Measurements from ENCODE around the gene SCN5A. TPM values are rescaled to one million over a fixed set of nuclear protein-coding genes. Genes with fewer than 3 reads are reported as not detected.

SCN5A gene
- total and polyA plus RNA-seq, 7 donors: under 0.01 to 1.9 (median 0.51) TPM

DNA sequence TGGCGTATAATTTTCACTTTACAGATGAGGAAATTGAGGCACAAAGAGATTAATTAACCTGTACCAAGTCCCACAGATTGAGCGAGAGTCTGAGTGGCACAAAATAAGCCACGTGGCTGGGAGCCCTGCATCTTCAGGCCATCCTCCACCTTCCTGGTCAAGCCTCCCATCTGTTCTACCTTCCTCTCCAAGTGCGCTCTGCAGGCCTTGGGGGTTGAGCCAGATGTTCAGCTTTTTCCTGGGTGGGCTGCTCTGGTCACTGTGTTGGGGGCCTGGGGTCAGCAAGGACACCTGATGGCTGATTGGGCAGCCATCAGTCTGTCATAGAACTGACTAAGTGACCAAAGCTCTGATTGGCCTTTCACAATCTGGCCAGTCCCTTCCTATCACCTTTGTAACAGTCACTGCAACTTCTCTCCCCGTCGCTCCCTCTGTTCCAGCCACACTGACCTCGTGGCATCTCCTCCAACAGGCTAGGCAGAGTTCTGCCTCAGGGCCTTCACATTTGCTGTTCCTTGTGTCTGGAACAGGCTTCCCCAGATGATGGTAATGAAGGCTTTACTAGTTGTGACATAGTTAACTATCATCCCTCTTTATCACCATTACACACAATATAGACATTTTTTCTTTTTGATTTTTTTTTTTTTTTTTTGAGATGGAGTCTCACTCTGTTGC lies 46.8 kb downstream of the SCN5A start:
- 80 to 90% methylated on average over 7 of the region's 7 CpGs for WGBS, 2 donors
- Histone ChIP-seq H3K36me3 (no peaks in the 10 kb centered on the region), H3K4me1 (no peaks in the 10 kb centered on the region), H3K4me3 (no peak overlapping the region), H3K27me3 (no peaks in the 10 kb centered on the region), H3K9me3 (no peaks in the 10 kb centered on the region), H3K27ac (no peak overlapping the region)
- TF ChIP-seq EP300 (IDR thresholded peaks at IDR 0.05): no peak
- TF ChIP-seq POLR2A (IDR thresholded peaks at IDR 0.05): no peak
- TF ChIP-seq POLR2AphosphoS5 (IDR thresholded peaks at IDR 0.05): no peak
- no peak for TF ChIP-seq CTCF (IDR thresholded peaks at IDR 0.05)
- DNase-seq: peak; percentile 58
- intact Hi-C loops (cut with DNase I): no loop called here

- TF ChIP-seq CTCF (IDR thresholded peaks at IDR 0.05) (no peak), POLR2AphosphoS5 (IDR thresholded peaks at IDR 0.05) (no peak), EP300 (IDR thresholded peaks at IDR 0.05) (no peak), POLR2A (IDR thresholded peaks at IDR 0.05) (no peak)
- Histone ChIP-seq H3K27me3 (no peaks in the 10 kb centered on the region), H3K27ac (no peak overlapping the region), H3K4me3 (no peak overlapping the region), H3K4me1 (no peaks in the 10 kb centered on the region), H3K9me3 (no peaks in the 10 kb centered on the region), H3K36me3 (no peaks in the 10 kb centered on the region)
- WGBS, 2 donors: 89 to 91% methylated on average over 3 of the region's 3 CpGs
- intact Hi-C loops (cut with DNase I): no loop called here
- DNase-seq: peak; percentile 29
These were observed 47.4 kb downstream of the SCN5A start for GRCh38 chr3:38601956-38602550.

DNA sequence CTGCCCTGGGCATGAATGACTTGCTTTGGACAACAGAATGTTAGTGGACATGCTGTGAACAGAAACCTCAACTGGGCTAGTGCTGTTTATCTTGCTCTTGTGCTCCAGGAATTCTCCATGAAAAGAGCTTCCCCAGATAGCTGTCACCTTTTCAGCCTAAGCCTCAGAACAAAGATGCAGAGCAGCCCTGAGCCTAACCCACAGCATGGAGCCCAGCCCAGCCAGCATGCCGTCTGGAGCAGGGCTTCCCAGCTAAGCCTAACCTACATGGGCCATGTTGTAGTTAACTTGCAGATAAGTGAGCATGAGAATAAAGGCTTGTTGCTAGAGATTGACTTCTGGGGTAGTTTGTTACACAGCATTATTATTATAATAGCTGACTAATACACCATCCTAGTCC lies 48.9 kb downstream of the SCN5A start:
- intact Hi-C loops (cut with DNase I): no loop called here

DNA sequence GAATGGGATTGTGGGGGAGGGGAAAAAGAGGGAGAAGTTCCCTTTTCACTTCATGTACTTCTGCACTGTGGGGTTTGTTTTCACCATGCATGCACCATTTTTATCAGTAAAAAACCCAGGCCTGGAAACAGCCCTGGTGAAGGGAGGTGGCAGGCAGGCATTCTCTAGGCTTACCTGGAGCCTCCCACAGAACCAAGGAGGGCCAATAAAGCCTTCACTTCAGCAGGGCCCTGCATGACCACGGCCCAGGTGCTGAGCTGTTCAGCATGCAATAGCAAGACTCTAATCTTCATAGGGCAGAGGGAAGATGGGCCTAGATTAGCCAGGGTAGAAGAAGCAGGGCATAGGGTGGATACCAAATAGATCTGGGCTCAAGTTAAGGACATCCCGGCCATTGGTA lies 49.6 kb downstream of the SCN5A start:
- no peak overlapping the region for H3K27ac ChIP-seq
- intact Hi-C loops (cut with DNase I): no loop called here
- no peak for TF ChIP-seq POLR2A (IDR thresholded peaks at IDR 0.05)
- no peak for TF ChIP-seq POLR2AphosphoS5 (IDR thresholded peaks at IDR 0.05)
- no peak for TF ChIP-seq EP300 (IDR thresholded peaks at IDR 0.05)
- no peak for TF ChIP-seq CTCF (IDR thresholded peaks at IDR 0.05)
- no peaks in the 10 kb centered on the region for H3K4me1 ChIP-seq
- H3K27me3 ChIP-seq: no peaks in the 10 kb centered on the region
- H3K4me3 ChIP-seq: no peak overlapping the region
- H3K9me3 ChIP-seq: no peaks in the 10 kb centered on the region
- H3K36me3 ChIP-seq: no peaks in the 10 kb centered on the region
- WGBS, 2 donors: 77 to 82% methylated on average over 2 of the region's 2 CpGs
- peak; percentile 12 for DNase-seq

More for the DNA sequence above, 48.9 kb downstream of the SCN5A start:
- Histone ChIP-seq H3K27me3 (no peaks in the 10 kb centered on the region), H3K27ac (no peak overlapping the region), H3K4me1 (no peaks in the 10 kb centered on the region), H3K36me3 (no peaks in the 10 kb centered on the region), H3K4me3 (no peak overlapping the region), H3K9me3 (no peaks in the 10 kb centered on the region)
- peak; percentile 2 for DNase-seq
- TF ChIP-seq POLR2A (IDR thresholded peaks at IDR 0.05): no peak
- TF ChIP-seq EP300 (IDR thresholded peaks at IDR 0.05): no peak
- TF ChIP-seq POLR2AphosphoS5 (IDR thresholded peaks at IDR 0.05): no peak
- TF ChIP-seq CTCF (IDR thresholded peaks at IDR 0.05): no peak
- 70 to 85% methylated on average over 1 of the region's 1 CpG for WGBS, 2 donors
